Astrocyte of the spinal cord (primary cell): ENCODE measurements around the gene KRT28.

Experiments
- DNase-seq: peaks from one replicate; pipeline ENCODE4 v3.0.0; 2011; ENCODE audit warnings: low read depth, low spot score
- H3K4me3 ChIP-seq: 2 replicates; pipeline ENCODE4 v1.5.1; 2011; ENCODE audit warnings: low read depth, mild to moderate bottlenecking, low read length, moderate library complexity
- CTCF ChIP-seq: IDR thresholded peaks from 2 replicates; pipeline ENCODE4 v1.5.1; 2012; ENCODE audit warnings: low read depth, mild to moderate bottlenecking, low read length, inconsistent platforms
- in situ Hi-C: cut with HindIII; loops from 2 replicates; pipeline ENCODE4 v1.10.0; 2017; ENCODE audit warnings: low sequenced_read_pairs

The KRT28 gene

GRCh38 chr17:40791787-40792436 is 7.8 kb downstream of the KRT28 start:
- H3K4me3 ChIP-seq: no peak overlapping the region
- DNase-seq: peak; percentile 46
- in situ Hi-C loops: no loop called here
- peak; percentile 75 for TF ChIP-seq CTCF

DNA sequence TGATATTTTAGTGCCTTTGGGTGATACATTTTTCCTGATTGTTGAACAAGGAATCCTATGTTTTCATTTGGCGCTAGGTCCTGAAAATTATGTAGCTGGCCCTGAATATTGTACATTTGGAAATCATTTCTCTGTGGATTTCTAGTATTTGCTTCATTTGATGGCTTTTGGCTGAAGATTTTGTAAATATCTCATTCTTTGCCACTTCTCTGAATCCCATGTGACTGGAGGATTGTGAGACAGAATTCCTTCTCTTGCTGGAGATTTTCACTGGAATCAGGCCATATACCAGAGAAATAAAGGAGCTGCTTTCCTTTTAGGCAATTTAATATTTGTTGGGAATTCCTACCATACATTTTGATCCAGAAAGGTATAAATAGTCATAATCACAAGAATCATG is 8.6 kb downstream of the KRT28 start:
- no peak for TF ChIP-seq CTCF
- in situ Hi-C loops: no loop called here
- H3K4me3 ChIP-seq: no peak overlapping the region
- DNase-seq: no peak

- no peak for DNase-seq
- in situ Hi-C loops: no loop called here
- no peak for TF ChIP-seq CTCF
- H3K4me3 ChIP-seq: no peak within 1 kb of the TSS
Measured at GRCh38 chr17:40782450-40782849, 17.3 kb downstream of the KRT28 start, which contains the start of gene KRT27. TSS of gene KRT27 (minus strand) at chr17:40782550. CDS start at chr17:40782493, 57 bp downstream.

DNA sequence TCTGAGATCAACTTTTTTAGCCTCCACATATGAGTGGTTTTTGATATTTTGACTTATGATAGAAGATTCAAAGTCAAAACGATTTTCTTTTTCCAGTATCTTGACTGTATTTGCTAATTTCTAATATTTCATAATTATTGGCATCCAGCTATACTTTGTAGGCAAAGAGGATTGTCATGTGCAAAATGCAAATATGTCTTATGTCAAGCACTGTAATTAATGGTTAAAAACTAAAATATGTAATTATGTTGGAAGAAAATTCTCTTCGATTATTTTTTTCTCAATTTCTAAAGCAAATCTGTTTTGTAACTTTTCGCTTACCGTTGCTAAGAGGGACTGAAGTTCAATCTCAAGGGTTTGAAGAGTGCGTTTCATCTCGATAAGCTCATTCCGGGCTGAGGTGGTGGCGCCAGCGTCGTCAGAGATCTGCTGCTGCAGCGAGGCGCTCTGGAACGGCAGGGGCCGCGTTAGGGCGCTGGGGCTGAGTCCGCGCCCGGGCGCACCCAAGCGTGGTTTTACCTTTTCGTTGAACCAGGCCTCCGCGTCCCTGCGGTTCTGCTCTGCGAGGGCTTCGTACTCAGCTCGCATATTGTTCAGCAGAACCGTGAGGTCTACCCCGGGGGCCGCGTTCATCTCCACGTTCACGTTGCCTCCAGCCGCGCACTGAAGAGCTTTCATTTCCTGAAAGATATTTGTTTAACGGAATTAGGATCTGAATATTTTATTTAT is 20.4 kb downstream of the KRT28 start:
- in situ Hi-C loops: no loop called here
- no peak for TF ChIP-seq CTCF
- peak overlapping the region; percentile 12 for H3K4me3 ChIP-seq
- no peak for DNase-seq

DNA sequence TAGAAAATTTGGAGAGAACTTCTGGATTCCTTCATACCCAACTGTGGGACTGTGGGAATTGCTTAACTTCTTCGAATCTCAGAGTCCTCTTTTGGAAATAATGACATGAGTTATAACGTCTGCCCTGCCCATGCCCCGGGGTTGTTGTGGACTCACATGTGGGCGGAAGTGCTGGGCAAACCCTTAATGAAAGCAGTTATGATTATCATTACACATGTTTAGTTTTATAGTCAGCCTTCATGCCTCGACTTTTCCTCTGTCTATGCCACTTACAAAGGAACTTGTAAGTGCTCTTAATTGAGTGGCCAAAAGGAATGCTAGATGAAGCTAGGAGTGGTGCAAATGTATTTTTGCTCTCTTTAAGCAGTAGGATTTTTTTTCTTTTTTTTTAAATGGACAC is 21.3 kb downstream of the KRT28 start:
- no peak overlapping the region for H3K4me3 ChIP-seq
- no peak for DNase-seq
- no peak for TF ChIP-seq CTCF
- in situ Hi-C loops: no loop called here

GRCh38 chr17:40777971-40778370 is 21.8 kb downstream of the KRT28 start:
- no peak for TF ChIP-seq CTCF

More at GRCh38 chr17:40777971-40778370, 21.8 kb downstream of the KRT28 start:
- H3K4me3 ChIP-seq: no peak overlapping the region
- no peak for DNase-seq
- in situ Hi-C loops: no loop called here
